ENCODE data around the gene SOX18. TPM values are rescaled to one million over a fixed set of nuclear protein-coding genes. Genes with fewer than 3 reads are reported as not detected.

Gene SOX18
- 1.4 to 3.4 TPM (median 2.6 TPM) in 5 replicates for total RNA-seq (2022; extraction: Qiagen RNA extraction; ENCODE audit: low read depth)

GRCh38 chr20:64049060-64049877 is at the start of gene SOX18:
SOX18 (minus strand) TSS chr20:64049639; CDS start chr20:64049516, 123 bp downstream.

DNA sequence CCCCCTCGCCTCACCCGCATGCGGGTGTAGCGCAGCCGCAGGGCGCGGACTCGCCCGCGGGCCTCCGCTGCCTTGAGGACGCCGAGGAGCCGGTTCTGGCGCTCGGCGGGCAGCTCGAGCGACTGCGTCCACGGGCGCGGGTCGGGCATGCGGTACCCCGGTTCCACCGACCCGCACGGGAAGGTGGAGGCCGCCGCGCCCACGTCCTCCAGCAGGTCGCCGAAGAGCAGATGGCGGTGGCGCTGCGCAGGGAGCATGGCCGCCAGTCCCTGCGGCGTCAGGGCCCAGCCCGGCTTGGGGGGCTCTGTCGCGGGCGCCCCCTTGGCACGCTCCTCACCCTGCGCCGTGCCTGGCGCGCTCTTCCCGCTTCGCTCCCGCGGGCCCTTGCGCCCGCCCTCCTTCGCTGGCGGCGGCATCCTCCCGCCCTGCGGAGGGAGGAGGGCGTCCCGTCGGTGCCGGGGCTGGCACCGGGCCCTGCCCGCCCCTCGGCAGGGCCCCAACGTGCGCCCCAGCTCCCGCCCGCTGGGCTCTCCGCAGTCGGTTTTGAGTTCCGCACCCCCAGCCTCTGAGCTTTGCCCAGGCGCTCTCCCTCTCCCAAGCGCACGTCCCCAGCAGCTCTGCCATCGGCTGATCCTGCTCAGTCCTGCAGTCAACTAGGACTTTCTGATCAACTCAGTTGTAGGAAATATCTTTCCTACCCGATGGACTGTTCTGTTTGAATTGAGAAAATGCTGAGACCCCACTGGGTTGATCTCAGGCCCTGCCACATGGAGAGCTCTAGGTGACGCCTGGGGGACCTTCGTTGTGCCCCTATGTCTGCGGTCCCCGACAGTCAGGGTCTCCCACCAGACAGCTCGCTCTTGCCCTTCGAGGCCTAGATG is 34.6 kb upstream of the SOX18 start, which contains the start of gene LKAAEAR1:
TSS of gene LKAAEAR1 (minus strand) at position 595 of the 881 bp plus-strand sequence. CDS start at position 416, 179 bp downstream.

GRCh38 chr20:64080013-64080812 is 30.8 kb upstream of the SOX18 start, which contains the start of gene OPRL1:
OPRL1 (plus strand) TSS chr20:64080082; CDS start chr20:64092721, 12,639 bp downstream.

DNA sequence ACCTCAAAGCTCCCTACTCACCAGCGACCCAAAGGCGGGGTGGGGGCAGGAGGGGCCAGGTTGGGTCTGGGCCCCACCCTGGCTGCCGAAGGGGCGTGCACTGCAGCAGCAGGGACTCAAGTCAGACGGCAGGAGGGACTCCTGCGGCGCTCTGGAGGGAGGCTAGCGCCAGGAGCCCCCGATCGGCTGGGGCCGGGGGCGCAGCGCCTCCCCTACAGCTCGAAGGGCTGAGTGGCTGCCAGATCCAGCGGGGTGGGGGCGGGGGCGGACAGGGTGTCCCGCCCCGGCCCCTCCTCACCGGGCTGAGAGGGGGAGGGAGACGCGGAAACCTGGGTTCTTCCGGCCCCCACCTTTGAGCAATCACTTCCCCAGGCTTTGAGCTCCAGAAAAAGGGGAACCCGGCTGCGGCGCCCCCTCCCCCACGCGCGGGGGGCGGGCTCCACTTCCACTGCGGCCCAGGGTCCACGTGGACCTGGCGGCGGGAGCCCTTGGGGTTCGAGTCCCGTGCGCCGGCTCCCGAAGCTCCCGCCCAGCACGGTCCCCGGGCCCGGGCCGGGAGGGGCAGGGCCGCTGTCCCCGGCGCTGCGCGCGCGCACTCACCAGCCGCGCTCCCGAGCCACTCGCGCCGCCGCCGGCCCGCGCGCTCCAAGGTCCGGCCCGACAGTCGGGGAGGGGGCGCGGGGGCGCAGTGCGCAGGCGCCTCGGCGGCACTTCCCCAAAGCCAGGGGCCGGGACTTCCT is 30.0 kb upstream of the SOX18 start, which contains the start of gene RGS19:
TSS of gene RGS19 (minus strand) at position 246 of the 740 bp plus-strand sequence. CDS start 2,632 bp downstream, outside the sequence.

GRCh38 chr20:64062596-64063388 is 13.4 kb upstream of the SOX18 start, which contains the start of gene TCEA2:
TCEA2 (plus strand) TSS chr20:64063198; CDS start chr20:64063313, 115 bp downstream.

GRCh38 chr20:64035933-64036345 is 13.5 kb downstream of the SOX18 start, which contains the start of gene C20orf204:
C20orf204 (plus strand) TSS chr20:64036182; CDS start chr20:64036324, 142 bp downstream.

Other genes starting within 250 kb of the SOX18 start
- 0.42 to 1.1 TPM (median 0.88 TPM) in 5 replicates for gene ZBTB46, start 218.4 kb downstream of the SOX18 start, total RNA-seq (2022; extraction: Qiagen RNA extraction; ENCODE audit: low read depth)
- gene ABHD16B, start 188.1 kb downstream of the SOX18 start, total RNA-seq (2022; extraction: Qiagen RNA extraction; ENCODE audit: low read depth), result not detected in 5 replicates
- gene TPD52L2, start 184.4 kb downstream of the SOX18 start, total RNA-seq (2022; extraction: Qiagen RNA extraction; ENCODE audit: low read depth), result 119 to 139 TPM (median 129 TPM) in 5 replicates
- 18.7 to 32.7 TPM (median 30.2 TPM) in 5 replicates for gene DNAJC5, start 154.5 kb downstream of the SOX18 start, total RNA-seq (2022; extraction: Qiagen RNA extraction; ENCODE audit: low read depth)
- gene UCKL1, start 93.2 kb downstream of the SOX18 start, total RNA-seq (2022; extraction: Qiagen RNA extraction; ENCODE audit: low read depth), result 18.2 to 41.0 TPM (median 34.4 TPM) in 5 replicates
- 7.3 to 14.2 TPM (median 13.0 TPM) in 5 replicates for gene ZNF512B, start 79.7 kb downstream of the SOX18 start, total RNA-seq (2022; extraction: Qiagen RNA extraction; ENCODE audit: low read depth)
- gene SAMD10, start 70.0 kb downstream of the SOX18 start, total RNA-seq (2022; extraction: Qiagen RNA extraction; ENCODE audit: low read depth), result not detected in 5 replicates
- 44.5 to 60.4 TPM (median 57.8 TPM) in 5 replicates for gene PRPF6, start 68.5 kb downstream of the SOX18 start, total RNA-seq (2022; extraction: Qiagen RNA extraction; ENCODE audit: low read depth)
- 0.13 to 0.54 TPM (median 0.42 TPM) in 5 replicates for gene C20orf204, start 13.5 kb downstream of the SOX18 start, total RNA-seq (2022; extraction: Qiagen RNA extraction; ENCODE audit: low read depth)
- gene TCEA2, start 13.6 kb upstream of the SOX18 start, total RNA-seq (2022; extraction: Qiagen RNA extraction; ENCODE audit: low read depth), result 32.5 to 53.6 TPM (median 47.9 TPM) in 5 replicates
- 16.3 to 29.0 TPM (median 26.0 TPM) in 5 replicates for gene RGS19, start 29.9 kb upstream of the SOX18 start, total RNA-seq (2022; extraction: Qiagen RNA extraction; ENCODE audit: low read depth)
- 0.46 to 0.98 TPM (median 0.70 TPM) in 5 replicates for gene OPRL1, start 30.4 kb upstream of the SOX18 start, total RNA-seq (2022; extraction: Qiagen RNA extraction; ENCODE audit: low read depth)
- gene LKAAEAR1, start 34.8 kb upstream of the SOX18 start, total RNA-seq (2022; extraction: Qiagen RNA extraction; ENCODE audit: low read depth), result 1.3 to 1.8 TPM (median 1.6 TPM) in 4 of 5 replicates, not detected in the other
- not detected in 5 replicates for gene NPBWR2, start 57.9 kb upstream of the SOX18 start, total RNA-seq (2022; extraction: Qiagen RNA extraction; ENCODE audit: low read depth)
- gene MYT1, start 114.8 kb upstream of the SOX18 start, total RNA-seq (2022; extraction: Qiagen RNA extraction; ENCODE audit: low read depth), result 0.08 to 0.93 TPM (median 0.44 TPM) in 5 replicates
- gene PCMTD2, start 206.1 kb upstream of the SOX18 start, total RNA-seq (2022; extraction: Qiagen RNA extraction; ENCODE audit: low read depth), result 8.4 to 14.4 TPM (median 12.4 TPM) in 5 replicates

Data from A549 treated with ZK216348 at 1 μM for 4 hours (cell line).